Muscle of back (tissue), 11 donors: ENCODE data around the gene BAHCC1. TPM values are rescaled to one million over a fixed set of nuclear protein-coding genes. Genes with fewer than 3 reads are reported as not detected.

ENCODE experiments used
- DNase-seq, 3 donors: peaks; one replicate each; pipeline versions ENCODE4 v3.0.0 to v3.0.0-alpha.2; 2013
- polyA plus RNA-seq, 10 donors: library from polyadenylated mRNA; unstranded; fragments of 120-200 nt; gene quantifications; one replicate each; pipeline ENCODE4 v1.2.1, GENCODE V29; 2013; ENCODE audit not compliant: insufficient read length in 10 of 10

Gene BAHCC1
- polyA plus RNA-seq, 10 donors = 6.9 to 15.7 (median 12.1) TPM

DNA sequence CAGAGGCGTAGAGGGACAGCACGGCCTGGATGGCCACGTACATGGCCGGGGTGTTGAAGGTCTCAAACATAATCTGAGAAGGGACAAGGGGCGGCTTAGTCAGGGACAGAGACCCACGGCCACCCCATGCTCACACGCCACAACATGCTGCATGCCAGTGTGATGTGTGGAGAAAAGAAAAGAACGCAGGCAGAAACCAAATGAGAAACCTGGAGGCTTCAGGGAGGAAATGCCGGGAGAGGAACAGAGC lies 116.2 kb downstream of the BAHCC1 start:
- no peak for DNase-seq

DNA sequence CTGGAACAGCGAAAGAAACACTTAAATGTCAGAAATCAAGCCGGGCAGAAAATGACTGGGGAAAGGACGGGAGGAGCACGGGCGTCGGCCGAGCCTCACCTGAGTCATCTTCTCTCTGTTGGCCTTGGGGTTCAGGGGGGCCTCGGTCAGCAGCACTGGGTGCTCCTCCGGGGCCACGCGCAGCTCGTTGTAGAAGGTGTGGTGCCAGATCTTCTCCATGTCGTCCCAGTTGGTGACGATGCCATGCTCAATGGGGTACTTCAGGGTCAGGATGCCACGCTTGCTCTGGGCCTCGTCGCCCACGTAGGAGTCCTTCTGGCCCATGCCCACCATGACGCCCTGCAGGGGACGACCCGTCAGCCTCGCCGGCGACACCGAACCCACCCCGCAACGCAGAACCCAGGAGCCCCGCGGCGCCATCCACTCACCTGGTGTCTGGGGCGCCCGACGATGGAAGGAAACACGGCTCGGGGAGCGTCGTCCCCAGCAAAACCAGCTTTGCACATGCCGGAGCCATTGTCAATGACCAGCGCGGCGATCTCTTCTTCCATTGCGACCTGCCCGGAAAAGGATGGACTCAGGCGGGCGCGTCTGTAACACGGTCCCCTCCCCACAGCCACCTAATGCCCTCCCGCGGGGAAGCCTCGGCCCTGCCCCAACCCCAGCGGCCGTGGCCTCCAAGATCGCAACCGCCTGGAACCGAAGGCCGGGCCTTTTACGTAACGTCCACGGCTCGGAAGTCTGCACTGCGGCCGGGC lies 116.7 kb downstream of the BAHCC1 start:
- no peak for DNase-seq

- DNase-seq = peak; percentile 96 to 97 (median 97)
Observed at GRCh38 chr17:81512562-81513371, 117.5 kb downstream of the BAHCC1 start, which contains the start of gene ACTG1. Gene ACTG1, minus strand, starts transcription at chr17:81512799. Its CDS starts 445 bp downstream, at chr17:81512354.

GRCh38 chr17:81513372-81513752 lies 118.1 kb downstream of the BAHCC1 start:
- peak; percentile 54 to 90 (median 64) for DNase-seq

GRCh38 chr17:81513753-81514488 lies 118.7 kb downstream of the BAHCC1 start:
- peak; percentile 66 to 88 (median 70) for DNase-seq

DNA sequence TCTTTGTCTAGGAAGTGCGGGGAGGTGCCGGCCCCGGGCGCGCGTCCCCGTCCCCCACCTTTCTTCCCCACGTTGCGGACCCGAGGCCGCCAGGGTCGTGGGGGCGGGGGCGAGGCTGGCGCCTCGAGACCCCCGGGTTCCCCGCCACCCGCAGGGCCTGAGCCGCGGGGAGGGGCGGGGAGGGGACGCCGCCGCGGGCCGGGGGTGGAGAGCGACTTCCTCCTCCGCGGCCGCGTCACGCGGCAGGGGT lies 119.2 kb downstream of the BAHCC1 start:
- no peak for DNase-seq

DNA sequence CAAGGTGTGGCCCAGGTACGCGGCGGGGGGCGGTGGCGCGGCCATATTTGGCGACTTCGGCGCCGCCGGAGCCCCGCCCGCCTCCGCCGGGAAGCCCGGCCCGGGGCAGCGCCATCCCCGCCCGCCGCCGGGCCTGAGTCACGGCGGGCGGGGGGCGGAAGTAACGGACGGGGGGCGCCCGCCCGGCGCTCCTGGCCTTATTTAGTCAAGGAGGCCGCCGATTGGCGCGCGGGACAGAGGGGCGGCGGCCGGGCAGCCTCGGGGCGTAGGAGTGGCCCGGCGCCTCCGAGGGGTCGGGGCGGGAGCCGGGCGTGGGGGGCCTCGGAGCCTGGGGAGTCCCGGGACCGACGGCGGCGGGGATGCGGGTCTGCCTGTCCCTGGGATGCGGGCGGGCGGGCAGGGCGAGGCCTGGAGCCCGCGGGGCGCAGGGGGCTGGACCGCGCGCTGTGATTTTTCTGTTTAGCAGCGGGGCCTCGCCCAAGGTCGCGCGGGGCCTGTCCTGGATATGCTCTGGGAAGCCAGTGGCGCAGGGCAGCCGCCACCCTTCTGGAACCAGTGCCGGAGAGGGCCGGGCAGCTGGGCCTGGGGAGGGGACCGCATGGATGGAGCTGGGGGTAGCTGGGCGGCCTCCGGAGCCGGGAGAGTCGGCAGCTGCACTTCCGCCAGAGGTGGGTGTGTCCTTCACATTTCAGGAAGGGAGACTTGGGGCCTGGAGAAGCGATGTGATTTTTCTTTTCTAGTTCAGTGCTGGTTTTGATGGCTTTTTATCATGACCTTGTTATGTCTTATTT lies 119.7 kb downstream of the BAHCC1 start:
- peak; percentile 80 to 92 (median 91) for DNase-seq

DNA sequence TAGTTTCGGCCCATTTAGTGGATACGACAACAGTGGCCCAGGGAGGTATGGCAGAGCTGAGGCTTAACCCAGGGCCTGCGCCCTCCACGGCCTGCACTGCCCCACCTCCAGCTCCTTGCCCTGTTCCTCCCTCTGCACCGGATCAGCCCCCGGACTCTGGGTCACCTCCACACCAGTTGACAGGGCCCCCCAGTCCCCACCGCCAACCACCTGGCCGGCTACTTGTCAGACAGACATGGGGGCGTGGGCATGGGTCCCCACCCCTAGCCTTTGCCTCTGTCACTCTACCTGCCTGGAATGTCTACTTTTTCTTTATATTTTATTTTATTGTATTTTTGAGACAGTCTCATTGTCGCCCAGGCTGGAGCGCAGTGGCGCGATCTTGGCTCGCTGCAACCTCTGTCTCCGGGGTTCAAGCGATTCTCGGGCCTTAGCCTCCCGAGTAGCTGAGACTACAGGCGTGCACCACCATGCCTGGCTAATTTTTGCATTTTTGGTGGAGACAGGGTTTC lies 120.3 kb downstream of the BAHCC1 start:
- no peak for DNase-seq

Other genes with a start within 250 kb of the BAHCC1 start
- under 1 TPM; 0.13 to 0.86 (median 0.43) TPM for gene PVALEF, start 229.9 kb upstream of the BAHCC1 start, polyA plus RNA-seq
- 10 to 100 TPM in 3 of 10 donors, 1 to 10 TPM in 7; 6.9 to 12.0 (median 8.9) TPM for gene AATK, start 229.2 kb upstream of the BAHCC1 start, polyA plus RNA-seq
- gene CEP131, start 172.5 kb upstream of the BAHCC1 start, polyA plus RNA-seq = 10 to 100 TPM in 4 of 10 donors, 1 to 10 TPM in 6; 7.1 to 14.4 (median 9.2) TPM
- gene TEPSIN, start 156.4 kb upstream of the BAHCC1 start, polyA plus RNA-seq = 10 to 100 TPM in 9 of 10 donors, 1 to 10 TPM in 1; 7.7 to 14.8 (median 11.6) TPM
- gene NDUFAF8, start 156.1 kb upstream of the BAHCC1 start, polyA plus RNA-seq = 10 to 100 TPM; 33.4 to 52.8 (median 42.1) TPM
- gene SLC38A10, start 100.2 kb upstream of the BAHCC1 start, polyA plus RNA-seq = 10 to 100 TPM; 33.7 to 55.6 (median 44.7) TPM
- gene ACTG1, start 117.3 kb downstream of the BAHCC1 start, polyA plus RNA-seq = 1,000 to 10,000 TPM; 1,024 to 1,916 (median 1,349) TPM
- gene FSCN2, start 132.9 kb downstream of the BAHCC1 start, polyA plus RNA-seq = 1 to 10 TPM; 1.6 to 3.8 (median 2.3) TPM
- 10 to 100 TPM; 12.9 to 23.7 (median 18.7) TPM for gene FAAP100, start 156.9 kb downstream of the BAHCC1 start, polyA plus RNA-seq
- 10 to 100 TPM; 43.8 to 57.8 (median 50.6) TPM for gene NPLOC4, start 241.7 kb downstream of the BAHCC1 start, polyA plus RNA-seq
- 1 to 10 TPM in 4 of 10 donors, under 1 TPM in 6; 0.49 to 1.4 (median 0.92) TPM for gene TSPAN10, start 241.7 kb downstream of the BAHCC1 start, polyA plus RNA-seq